ENCODE results near the gene PSEN1. TPM values are rescaled to one million over a fixed set of nuclear protein-coding genes. Genes with fewer than 3 reads are reported as not detected.

PSEN1 gene
- polyA plus RNA-seq, 2 of the 4 experiments (the other 2 are of a cell fraction), result 21.6 to 38.1 TPM

DNA sequence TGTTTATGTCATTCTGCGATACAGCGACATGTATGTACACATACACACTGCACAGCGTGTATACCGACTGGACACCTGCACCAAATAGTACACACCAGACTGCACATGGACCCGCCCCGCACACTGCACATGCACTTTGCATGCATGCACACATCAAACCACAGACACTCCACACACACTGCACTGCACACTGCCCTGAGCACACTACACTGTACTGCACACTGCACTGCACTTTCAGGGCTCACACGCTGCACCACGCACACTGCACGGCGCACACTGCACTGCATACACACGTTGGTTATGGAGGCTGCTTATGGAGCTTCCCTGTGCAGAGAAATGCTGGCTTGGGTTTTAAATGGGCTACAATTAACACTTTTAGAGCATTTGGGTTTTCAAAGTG is 102.6 kb downstream of the PSEN1 start:
- ChIA-PET POLR2A (no interaction called here), CTCF (interaction anchor here (1.4 to 2.0 kb wide), 3 partner anchors 56 to 234 kb away, joined by 6 to 7 read pairs (median 6); no protein-coding TSS in a partner anchor)
- WGBS (ENCODE audit: missing lambda C conversion rate), result 87% methylated on average over 11 of the region's 11 CpGs
- Histone ChIP-seq H3K27ac (no peak overlapping the region), H3K4me2 (peak overlapping the region; percentile 87), H3K4me3 (no peak overlapping the region), H3K9me3 (no peaks in the 10 kb centered on the region), H3K4me1 (peaks cover 33% of the 10 kb centered on the region)
- DNase-seq (ENCODE audit: low read depth in 1 of 2, low spot score in 1 of 2) (no peak), ATAC-seq (0 out of 6 replicates have a peak, but pooled peaks of 1 of the 2 experiments have one; percentile 2), FAIRE-seq (no peak)
- no peak for TF ChIP-seq KDM1A (IDR thresholded peaks at IDR 0.05; ENCODE audit: low read depth)
- TF ChIP-seq, protein P1, sequence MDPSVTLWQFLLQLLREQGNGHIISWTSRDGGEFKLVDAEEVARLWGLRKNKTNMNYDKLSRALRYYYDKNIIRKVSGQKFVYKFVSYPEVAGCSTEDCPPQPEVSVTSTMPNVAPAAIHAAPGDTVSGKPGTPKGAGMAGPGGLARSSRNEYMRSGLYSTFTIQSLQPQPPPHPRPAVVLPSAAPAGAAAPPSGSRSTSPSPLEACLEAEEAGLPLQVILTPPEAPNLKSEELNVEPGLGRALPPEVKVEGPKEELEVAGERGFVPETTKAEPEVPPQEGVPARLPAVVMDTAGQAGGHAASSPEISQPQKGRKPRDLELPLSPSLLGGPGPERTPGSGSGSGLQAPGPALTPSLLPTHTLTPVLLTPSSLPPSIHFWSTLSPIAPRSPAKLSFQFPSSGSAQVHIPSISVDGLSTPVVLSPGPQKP (IDR thresholded peaks at IDR 0.05; ENCODE audit: low read depth, low read length), result no peak
- no peak for TF ChIP-seq NFE2L2 (conservative IDR thresholded peaks at IDR 0.05; ENCODE audit: low read length)
- no peak for TF ChIP-seq HOXB13 (CRISPR knock-in tag; IDR thresholded peaks at IDR 0.05; ENCODE audit: low read depth)
- TF ChIP-seq POLR2AphosphoS2 (conservative IDR thresholded peaks at IDR 0.05; ENCODE audit: low read length), result no peak
- TF ChIP-seq, protein P2, sequence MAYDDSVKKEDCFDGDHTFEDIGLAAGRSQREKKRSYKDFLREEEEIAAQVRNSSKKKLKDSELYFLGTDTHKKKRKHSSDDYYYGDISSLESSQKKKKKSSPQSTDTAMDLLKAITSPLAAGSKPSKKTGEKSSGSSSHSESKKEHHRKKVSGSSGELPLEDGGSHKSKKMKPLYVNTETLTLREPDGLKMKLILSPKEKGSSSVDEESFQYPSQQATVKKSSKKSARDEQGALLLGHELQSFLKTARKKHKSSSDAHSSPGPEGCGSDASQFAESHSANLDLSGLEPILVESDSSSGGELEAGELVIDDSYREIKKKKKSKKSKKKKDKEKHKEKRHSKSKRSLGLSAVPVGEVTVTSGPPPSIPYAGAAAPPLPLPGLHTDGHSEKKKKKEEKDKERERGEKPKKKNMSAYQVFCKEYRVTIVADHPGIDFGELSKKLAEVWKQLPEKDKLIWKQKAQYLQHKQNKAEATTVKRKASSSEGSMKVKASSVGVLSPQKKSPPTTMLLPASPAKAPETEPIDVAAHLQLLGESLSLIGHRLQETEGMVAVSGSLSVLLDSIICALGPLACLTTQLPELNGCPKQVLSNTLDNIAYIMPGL (CRISPR knock-in tag; IDR thresholded peaks at IDR 0.05; ENCODE audit: borderline replicate concordance), result no peak
- TF ChIP-seq RCOR1 (IDR thresholded peaks at IDR 0.05; ENCODE audit: low read depth, low read length), result no peak
- TF ChIP-seq EP300 (IDR thresholded peaks at IDR 0.05), result no peak
- TF ChIP-seq CHD4 (IDR thresholded peaks at IDR 0.05; ENCODE audit: borderline replicate concordance), result no peak
- TF ChIP-seq RARB (CRISPR knock-in tag; IDR thresholded peaks at IDR 0.05), result no peak

DNA sequence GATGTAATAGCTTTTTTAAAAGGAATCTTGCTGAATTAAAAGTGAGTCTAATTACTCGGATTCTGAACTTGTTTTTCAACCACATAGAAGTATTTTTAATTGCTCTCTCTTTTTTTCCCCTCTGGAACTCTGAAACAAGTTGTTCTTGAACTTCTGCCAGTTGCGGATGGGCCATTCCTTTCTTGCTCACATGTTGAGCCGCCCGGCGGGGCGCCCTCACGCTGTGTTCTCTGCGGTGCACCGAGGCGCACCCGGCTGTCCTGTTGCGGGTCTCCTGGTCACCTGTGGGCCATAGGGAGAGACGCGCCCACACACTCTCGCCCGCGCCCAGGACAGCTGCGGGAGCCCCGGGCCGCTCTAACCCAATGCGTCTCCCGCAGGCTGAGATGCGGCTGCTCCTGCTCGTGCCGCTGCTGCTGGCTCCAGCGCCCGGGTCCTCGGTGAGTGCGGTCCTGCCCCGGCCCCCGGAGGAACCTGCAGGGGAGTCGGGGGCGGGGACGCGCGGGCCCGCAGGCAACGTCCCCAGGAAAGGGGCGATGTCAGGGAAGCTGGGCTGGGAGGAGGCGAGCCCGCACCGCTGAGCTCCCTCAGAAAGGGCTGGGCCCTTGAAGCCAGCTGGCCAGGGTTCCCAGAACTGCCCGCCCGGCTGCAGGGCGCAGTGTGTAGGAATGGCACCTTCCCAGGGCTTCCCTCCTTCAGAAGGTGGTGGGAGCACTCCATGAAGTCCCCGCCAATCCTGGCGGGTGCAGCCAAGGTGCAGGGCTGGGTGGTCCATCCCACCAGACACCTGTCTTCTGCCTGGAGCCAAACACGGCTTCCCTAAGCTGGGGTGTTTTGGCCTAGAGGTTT is 103.3 kb downstream of the PSEN1 start:
- Histone ChIP-seq H3K27ac (no peak overlapping the region), H3K4me2 (no peak overlapping the region), H3K4me1 (peaks cover 33% of the 10 kb centered on the region), H3K4me3 (no peak overlapping the region), H3K9me3 (no peaks in the 10 kb centered on the region)
- 95% methylated on average over 26 of the region's 48 CpGs for WGBS (ENCODE audit: missing lambda C conversion rate)
- ATAC-seq, result no peak
- no peak for FAIRE-seq
- ChIA-PET POLR2A (no interaction called here), CTCF (interaction anchor here (1.4 to 5.3 kb wide), 5 partner anchors 8 to 233 kb away, joined by 4 to 26 read pairs (median 6); no protein-coding TSS in a partner anchor)
- no peak for DNase-seq (ENCODE audit: low read depth in 1 of 2, low spot score in 1 of 2)
- TF ChIP-seq HDAC2 (IDR thresholded peaks at IDR 0.05), result no peak
- TF ChIP-seq, protein P3, sequence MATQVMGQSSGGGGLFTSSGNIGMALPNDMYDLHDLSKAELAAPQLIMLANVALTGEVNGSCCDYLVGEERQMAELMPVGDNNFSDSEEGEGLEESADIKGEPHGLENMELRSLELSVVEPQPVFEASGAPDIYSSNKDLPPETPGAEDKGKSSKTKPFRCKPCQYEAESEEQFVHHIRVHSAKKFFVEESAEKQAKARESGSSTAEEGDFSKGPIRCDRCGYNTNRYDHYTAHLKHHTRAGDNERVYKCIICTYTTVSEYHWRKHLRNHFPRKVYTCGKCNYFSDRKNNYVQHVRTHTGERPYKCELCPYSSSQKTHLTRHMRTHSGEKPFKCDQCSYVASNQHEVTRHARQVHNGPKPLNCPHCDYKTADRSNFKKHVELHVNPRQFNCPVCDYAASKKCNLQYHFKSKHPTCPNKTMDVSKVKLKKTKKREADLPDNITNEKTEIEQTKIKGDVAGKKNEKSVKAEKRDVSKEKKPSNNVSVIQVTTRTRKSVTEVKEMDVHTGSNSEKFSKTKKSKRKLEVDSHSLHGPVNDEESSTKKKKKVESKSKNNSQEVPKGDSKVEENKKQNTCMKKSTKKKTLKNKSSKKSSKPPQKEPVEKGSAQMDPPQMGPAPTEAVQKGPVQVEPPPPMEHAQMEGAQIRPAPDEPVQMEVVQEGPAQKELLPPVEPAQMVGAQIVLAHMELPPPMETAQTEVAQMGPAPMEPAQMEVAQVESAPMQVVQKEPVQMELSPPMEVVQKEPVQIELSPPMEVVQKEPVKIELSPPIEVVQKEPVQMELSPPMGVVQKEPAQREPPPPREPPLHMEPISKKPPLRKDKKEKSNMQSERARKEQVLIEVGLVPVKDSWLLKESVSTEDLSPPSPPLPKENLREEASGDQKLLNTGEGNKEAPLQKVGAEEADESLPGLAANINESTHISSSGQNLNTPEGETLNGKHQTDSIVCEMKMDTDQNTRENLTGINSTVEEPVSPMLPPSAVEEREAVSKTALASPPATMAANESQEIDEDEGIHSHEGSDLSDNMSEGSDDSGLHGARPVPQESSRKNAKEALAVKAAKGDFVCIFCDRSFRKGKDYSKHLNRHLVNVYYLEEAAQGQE (IDR thresholded peaks at IDR 0.05), result no peak
- TF ChIP-seq NR3C1 (IDR thresholded peaks at IDR 0.05), result no peak
- TF ChIP-seq ZSCAN20 (CRISPR knock-in tag; IDR thresholded peaks at IDR 0.05), result no peak
- TF ChIP-seq RFX5 (IDR thresholded peaks at IDR 0.05), result no peak
